Caco-2 (cell line): ENCODE measurements around the gene MRPS18B. TPM values are rescaled to one million over a fixed set of nuclear protein-coding genes. Genes with fewer than 3 reads are reported as not detected.
A peak's percentile ranks its signal among the peaks of the same experiment; 100 is the strongest.

Experiments
- BruUV-seq: library from RNA; stranded (reverse); fragments of 400-500 nt; replicated peaks from 2 replicates; lab custom pipeline; 2021; lab: Mats Ljungman, UMichigan
- CTCF ChIA-PET: fragments of 300-600 bp; sonication (Branson Sonifier 250); formaldehyde crosslinking; loops from one replicate; lab custom pipeline; 2022; ENCODE audit warnings: antibody characterized with exemption; lab: Charles Lee
- POLR2A ChIA-PET: fragments of 300-600 bp; sonication (Branson Sonifier 250); formaldehyde crosslinking; loops from one replicate; lab custom pipeline; 2022; ENCODE audit warnings: antibody characterized with exemption; lab: Charles Lee
- DNase-seq, 2 experiments: peaks; one replicate each; pipeline versions ENCODE4 v3.0.0 to v3.0.0-alpha.2; 2020 to 2022
- H3K27me3 ChIP-seq: replicated peaks from 2 replicates; pipeline ENCODE4 v1.6.0; 2011; ENCODE audit warnings: low read length; ENCODE audit not compliant: control insufficient read depth, insufficient read depth
- H3K36me3 ChIP-seq: 2 replicates; pipeline ENCODE4 v1.5.1; 2011; ENCODE audit warnings: low read length; ENCODE audit not compliant: control insufficient read depth, insufficient read depth
- H3K4me1 ChIP-seq: fragments of 250-450 bp; sonication (Bioruptor Pico); 2 replicates; pipeline ENCODE4 v1.5.1; 2020; ENCODE audit warnings: mild to moderate bottlenecking
- H3K4me3 ChIP-seq: 2 replicates; pipeline ENCODE4 v1.5.1; 2011; ENCODE audit warnings: low read depth, mild to moderate bottlenecking, control low read depth, low read length
- H3K9me3 ChIP-seq: fragments of 250-450 bp; sonication (Bioruptor Pico); 2 replicates; pipeline ENCODE4 v1.5.1; 2020; ENCODE audit warnings: mild to moderate bottlenecking, moderate library complexity
- H3K27ac Mint-ChIP-seq: one replicate; pipeline ENCODE4 v1.8.0; 2022; ENCODE audit warnings: mixed read lengths; ENCODE audit not compliant: unreplicated experiment
- H3K27me3 Mint-ChIP-seq: one replicate; pipeline ENCODE4 v1.8.0; 2022; ENCODE audit warnings: mixed read lengths; ENCODE audit not compliant: insufficient read depth, unreplicated experiment
- H3K36me3 Mint-ChIP-seq: one replicate; pipeline ENCODE4 v1.8.0; 2022; ENCODE audit warnings: mild to moderate bottlenecking, mixed read lengths; ENCODE audit not compliant: insufficient read depth, unreplicated experiment
- H3K4me1 Mint-ChIP-seq: one replicate; pipeline ENCODE4 v1.8.0; 2022; ENCODE audit warnings: low read depth, mixed read lengths; ENCODE audit not compliant: unreplicated experiment
- H3K4me3 Mint-ChIP-seq: one replicate; pipeline ENCODE4 v1.8.0; 2022; ENCODE audit warnings: mild to moderate bottlenecking, moderate library complexity, mixed read lengths; ENCODE audit not compliant: unreplicated experiment
- H3K9me3 Mint-ChIP-seq: one replicate; pipeline ENCODE4 v1.8.0; 2022; ENCODE audit warnings: mixed read lengths; ENCODE audit not compliant: unreplicated experiment
- CTCF ChIP-seq, 2 experiments: fragments of 200-600 bp in 1 of 2; IDR thresholded peaks; 1 replicate in 1 of 2; 2 replicates in 1 of 2; pipeline versions ENCODE4 v1.5.1 to v1.8.0; 2011 to 2022; ENCODE audit warnings: antibody characterized with exemption in 1 of 2, control low read depth in 1 of 2, inconsistent platforms in 1 of 2, low read depth in 1 of 2, low read length in 1 of 2, mild to moderate bottlenecking in 1 of 2, moderate library complexity in 1 of 2; ENCODE audit not compliant: insufficient read depth in 1 of 2, severe bottlenecking in 1 of 2, unreplicated experiment in 1 of 2
- intact Hi-C: fragments of 100-400 bp; cut with micrococcal nuclease; formaldehyde crosslinking; loops from one replicate; pipeline ENCODE4 v1.10.0; 2022; ENCODE audit not compliant: unreplicated experiment
- total RNA-seq: library from RNA; stranded (reverse); gene quantifications from 2 replicates; pipeline ENCODE4 v1.2.3, GENCODE V29; 2022

The MRPS18B gene
- total RNA-seq, 1 experiment from 2014 or later, result 62.6 TPM

GRCh38 chr6:30614843-30615218 is 2.8 kb upstream of the MRPS18B start:
- DNase-seq, result peak; percentile 88 to 90
- Histone ChIP-seq H3K4me3 (peak overlapping the region; percentile 77; the same call in 1 of the 2 replicates), H3K36me3 (peaks cover 2% of the 10 kb centered on the region; the same call in 1 of the 2 replicates), H3K4me1 (no peaks in the 10 kb centered on the region), H3K27me3 (no peaks in the 10 kb centered on the region), H3K9me3 (no peaks in the 10 kb centered on the region)
- no peaks in the 10 kb centered on the region for H3K9me3 Mint-ChIP-seq
- peaks cover 6% of the 10 kb centered on the region for H3K27me3 Mint-ChIP-seq
- TF ChIP-seq CTCF (IDR thresholded peaks at IDR 0.05; ENCODE audit: insufficient read depth in 1 of 2, low read depth in 1 of 2, low read length in 1 of 2, severe bottlenecking in 1 of 2, unreplicated experiment in 1 of 2), result no peak
- CTCF ChIA-PET, result interaction anchor here (0.7 to 1.0 kb wide), 4 partner anchors 18 to 328 kb away, joined by 3 to 8 read pairs (median 6); no protein-coding TSS in a partner anchor
- H3K4me3 Mint-ChIP-seq, result peak overlapping the region; percentile 78
- peaks cover 22% of the 10 kb centered on the region for H3K4me1 Mint-ChIP-seq
- intact Hi-C loops, result no loop called here
- no TSS peak for BruUV-seq
- peak overlapping the region; percentile 96 for H3K27ac Mint-ChIP-seq
- peaks cover 80% of the 10 kb centered on the region for H3K36me3 Mint-ChIP-seq
- POLR2A ChIA-PET, result interaction anchor here (0.6 to 2.0 kb wide), 15 partner anchors 8 to 466 kb away, joined by 3 to 22 read pairs (median 6); partner anchors contain the start of genes ABCF1, MDC1 and PRR3

GRCh38 chr6:30615219-30615957 is 2.3 kb upstream of the MRPS18B start:
- peaks cover 6% of the 10 kb centered on the region for H3K27me3 Mint-ChIP-seq
- TF ChIP-seq CTCF (IDR thresholded peaks at IDR 0.05; ENCODE audit: insufficient read depth in 1 of 2, low read depth in 1 of 2, low read length in 1 of 2, severe bottlenecking in 1 of 2, unreplicated experiment in 1 of 2), result no peak
- peak; percentile 57 to 66 for DNase-seq
- no peaks in the 10 kb centered on the region for H3K4me1 ChIP-seq
- peaks cover 22% of the 10 kb centered on the region for H3K4me1 Mint-ChIP-seq
- peak overlapping the region; percentile 78 for H3K4me3 Mint-ChIP-seq
- H3K9me3 Mint-ChIP-seq, result no peaks in the 10 kb centered on the region
- no peaks in the 10 kb centered on the region for H3K9me3 ChIP-seq
- H3K27me3 ChIP-seq, result no peaks in the 10 kb centered on the region
- POLR2A ChIA-PET, result interaction anchor here (0.6 to 2.0 kb wide), 17 partner anchors 9 to 466 kb away, joined by 3 to 22 read pairs (median 5); partner anchors contain the start of genes ABCF1, DHX16, MDC1 and PRR3
- peaks cover 2% of the 10 kb centered on the region; the same call in 1 of the 2 replicates for H3K36me3 ChIP-seq
- intact Hi-C loops, result no loop called here
- H3K36me3 Mint-ChIP-seq, result peaks cover 76% of the 10 kb centered on the region
- BruUV-seq, result TSS peak; percentile 26
- CTCF ChIA-PET, result interaction anchor here (0.7 to 1.0 kb wide), 4 partner anchors 19 to 327 kb away, joined by 3 to 8 read pairs (median 6); no protein-coding TSS in a partner anchor
- peak overlapping the region; percentile 77 for H3K4me3 ChIP-seq
- peak overlapping the region; percentile 96 for H3K27ac Mint-ChIP-seq
